AG04449 (cell line): ENCODE measurements around the gene LOC101059915.

ENCODE experiments used
- CTCF ChIA-PET: fragments of 350-600 bp; formaldehyde crosslinking; extraction: SDS; loops from one replicate; lab custom pipeline; 2021; ENCODE audit warnings: antibody characterized with exemption; lab: Yijun Ruan, JAX
- POLR2A ChIA-PET: fragments of 400-600, 350-600 bp; formaldehyde crosslinking; extraction: SDS; loops from one replicate; lab custom pipeline; 2020; ENCODE audit warnings: antibody characterized with exemption, inconsistent platforms; lab: Yijun Ruan, JAX
- DNase-seq: peaks from one replicate; pipeline ENCODE4 v3.0.0-alpha.2; 2010; ENCODE audit warnings: low read depth, low spot score
- H3K4me3 ChIP-seq: 2 replicates; pipeline ENCODE4 v1.5.1; 2011; ENCODE audit warnings: low read depth, mild to moderate bottlenecking, control low read depth, low read length
- CTCF ChIP-seq: IDR thresholded peaks from one replicate; pipeline ENCODE4 v1.5.1; 2011; ENCODE audit warnings: mild to moderate bottlenecking, moderate library complexity, low read length, control low read depth, inconsistent platforms; ENCODE audit not compliant: insufficient read depth; ENCODE audit errors: missing control alignments

Gene LOC101059915

GRCh38 chrX:71627588-71628404 lies 39.5 kb upstream of the LOC101059915 start:
- POLR2A ChIA-PET: no interaction called here

GRCh38 chrX:71629467-71629866 lies 37.9 kb upstream of the LOC101059915 start:
- no peak for DNase-seq
- CTCF ChIA-PET: interaction anchor here (1.7 kb wide), 1 partner anchor 23 kb away, joined by 4 read pairs; no protein-coding TSS in a partner anchor
- POLR2A ChIA-PET: no interaction called here
- TF ChIP-seq CTCF: no peak
- H3K4me3 ChIP-seq: no peak overlapping the region

More at GRCh38 chrX:71627588-71628404, 39.5 kb upstream of the LOC101059915 start:
- no peak for DNase-seq
- CTCF ChIA-PET: no interaction called here
- H3K4me3 ChIP-seq: no peak overlapping the region
- TF ChIP-seq CTCF: no peak

- no peak for DNase-seq
- POLR2A ChIA-PET: no interaction called here
- H3K4me3 ChIP-seq: no peak overlapping the region
- TF ChIP-seq CTCF: no peak
- CTCF ChIA-PET: interaction anchor here (1.6 kb wide), 1 partner anchor 19 kb away, joined by 5 read pairs; no protein-coding TSS in a partner anchor
These were observed 34.3 kb upstream of the LOC101059915 start for GRCh38 chrX:71632923-71633657.

- POLR2A ChIA-PET: no interaction called here
- DNase-seq: no peak
- no peak overlapping the region for H3K4me3 ChIP-seq
- CTCF ChIA-PET: interaction anchor here (1.6 kb wide), 1 partner anchor 18 kb away, joined by 5 read pairs; no protein-coding TSS in a partner anchor
- TF ChIP-seq CTCF: no peak
These were observed 33.0 kb upstream of the LOC101059915 start for GRCh38 chrX:71634366-71634765.

- DNase-seq: no peak
- CTCF ChIA-PET: interaction anchor here (0.8 kb wide), 1 partner anchor 14 kb away, joined by 3 read pairs; no protein-coding TSS in a partner anchor
- TF ChIP-seq CTCF: no peak
- POLR2A ChIA-PET: no interaction called here
- H3K4me3 ChIP-seq: no peak overlapping the region
These were observed 30.7 kb upstream of the LOC101059915 start for GRCh38 chrX:71636438-71637252.
